ENCODE data around the gene UMODL1. TPM values are rescaled to one million over a fixed set of nuclear protein-coding genes. Genes with fewer than 3 reads are reported as not detected.

Gene UMODL1
- total RNA-seq, 1 donor from 2014 or later = 0.49 TPM

DNA sequence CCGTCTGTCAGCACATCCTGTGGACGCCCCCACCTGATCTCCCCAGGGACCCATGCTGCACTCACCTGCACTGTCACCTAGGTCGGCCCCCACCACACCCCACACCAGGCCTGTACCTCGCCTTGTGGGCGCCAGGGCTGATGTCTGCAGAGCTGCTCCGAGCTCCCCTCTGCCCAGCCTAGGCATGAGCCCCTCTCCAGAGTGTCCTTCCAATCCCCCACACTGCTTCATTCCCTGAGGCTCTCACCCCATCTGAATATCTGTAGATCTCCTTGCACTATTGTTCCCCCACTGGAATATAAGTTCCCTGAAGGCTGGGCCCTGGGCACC, 12.2 kb downstream of the UMODL1 start:
- Histone ChIP-seq H3K36me3 (no peaks in the 10 kb centered on the region), H3K9me3 (no peaks in the 10 kb centered on the region), H3K4me3 (no peak overlapping the region), H3K4me1 (no peaks in the 10 kb centered on the region), H3K27ac (no peak overlapping the region), H3K27me3 (no peaks in the 10 kb centered on the region)
- DNase-seq (no peak), ATAC-seq (no peak)
- TF ChIP-seq, protein P1, sequence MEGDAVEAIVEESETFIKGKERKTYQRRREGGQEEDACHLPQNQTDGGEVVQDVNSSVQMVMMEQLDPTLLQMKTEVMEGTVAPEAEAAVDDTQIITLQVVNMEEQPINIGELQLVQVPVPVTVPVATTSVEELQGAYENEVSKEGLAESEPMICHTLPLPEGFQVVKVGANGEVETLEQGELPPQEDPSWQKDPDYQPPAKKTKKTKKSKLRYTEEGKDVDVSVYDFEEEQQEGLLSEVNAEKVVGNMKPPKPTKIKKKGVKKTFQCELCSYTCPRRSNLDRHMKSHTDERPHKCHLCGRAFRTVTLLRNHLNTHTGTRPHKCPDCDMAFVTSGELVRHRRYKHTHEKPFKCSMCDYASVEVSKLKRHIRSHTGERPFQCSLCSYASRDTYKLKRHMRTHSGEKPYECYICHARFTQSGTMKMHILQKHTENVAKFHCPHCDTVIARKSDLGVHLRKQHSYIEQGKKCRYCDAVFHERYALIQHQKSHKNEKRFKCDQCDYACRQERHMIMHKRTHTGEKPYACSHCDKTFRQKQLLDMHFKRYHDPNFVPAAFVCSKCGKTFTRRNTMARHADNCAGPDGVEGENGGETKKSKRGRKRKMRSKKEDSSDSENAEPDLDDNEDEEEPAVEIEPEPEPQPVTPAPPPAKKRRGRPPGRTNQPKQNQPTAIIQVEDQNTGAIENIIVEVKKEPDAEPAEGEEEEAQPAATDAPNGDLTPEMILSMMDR (IDR thresholded peaks at IDR 0.05) = no peak
- intact Hi-C loops (cut with DNase I) = no loop called here

DNA sequence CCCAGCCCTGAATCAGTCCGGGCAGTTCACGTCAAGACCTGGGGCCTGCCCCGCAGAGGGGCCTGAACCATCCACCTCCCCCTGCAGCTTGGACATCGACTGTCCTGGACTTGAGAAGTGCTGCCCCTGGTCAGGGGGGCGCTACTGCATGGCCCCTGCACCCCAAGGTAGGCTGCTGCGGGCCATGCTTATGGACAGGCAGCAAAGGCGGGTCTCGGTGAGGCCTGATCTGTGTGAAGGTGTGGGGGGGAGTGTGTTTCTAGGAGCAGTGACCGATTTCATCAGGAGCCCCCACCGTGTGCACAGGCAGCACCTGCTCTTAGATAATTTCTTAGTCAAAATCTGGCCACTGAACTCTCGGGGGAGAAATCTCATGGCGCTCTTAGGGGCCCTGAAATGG, 13.0 kb downstream of the UMODL1 start:
- Histone ChIP-seq H3K4me3 (no peak overlapping the region), H3K9me3 (no peaks in the 10 kb centered on the region), H3K27ac (no peak overlapping the region), H3K4me1 (no peaks in the 10 kb centered on the region), H3K36me3 (no peaks in the 10 kb centered on the region), H3K27me3 (no peaks in the 10 kb centered on the region)
- intact Hi-C loops (cut with DNase I) = no loop called here
- DNase-seq (no peak), ATAC-seq (no peak)
- TF ChIP-seq, protein P1 (IDR thresholded peaks at IDR 0.05) = no peak

DNA sequence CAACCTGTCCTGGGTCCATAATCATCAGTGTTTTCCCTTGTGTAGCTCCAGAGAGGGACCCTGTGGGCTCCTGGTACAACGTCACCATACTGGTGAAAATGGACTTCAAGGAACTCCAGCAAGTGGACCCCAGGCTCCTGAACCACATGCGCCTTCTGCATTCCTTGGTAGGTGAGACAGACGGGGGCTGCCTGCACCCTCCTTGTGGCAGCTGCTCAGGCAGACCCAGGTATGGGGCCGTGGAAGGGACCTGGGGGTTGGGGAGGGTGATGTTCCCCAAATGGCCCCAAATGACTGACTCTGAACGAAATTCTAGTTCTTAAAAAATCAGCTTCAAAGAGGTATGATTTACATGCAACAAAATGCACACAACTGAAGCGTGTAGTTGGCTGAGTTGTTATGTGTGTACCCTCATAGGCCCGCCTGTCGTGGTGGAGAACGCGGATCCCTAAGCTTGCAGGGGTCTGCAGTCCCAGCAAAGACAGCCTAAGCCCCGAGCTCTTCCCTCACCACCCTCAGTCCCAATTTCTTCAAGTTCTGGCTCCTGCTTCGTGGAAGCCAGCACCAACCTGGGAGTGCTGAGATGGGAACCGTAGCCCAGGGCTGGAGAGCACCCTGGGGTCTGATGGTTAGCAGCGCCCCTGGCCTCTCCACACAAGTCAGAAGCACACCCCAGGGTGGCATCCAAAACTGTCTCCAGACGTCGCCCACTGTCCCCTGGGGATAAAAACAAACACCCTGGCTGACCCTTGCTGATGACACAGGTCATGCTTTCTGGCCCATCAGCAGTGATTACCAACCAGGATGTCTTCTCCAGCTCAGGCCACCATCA, 14.3 kb downstream of the UMODL1 start:
- TF ChIP-seq, protein P1 (IDR thresholded peaks at IDR 0.05) = no peak
- intact Hi-C loops (cut with DNase I) = no loop called here

DNA sequence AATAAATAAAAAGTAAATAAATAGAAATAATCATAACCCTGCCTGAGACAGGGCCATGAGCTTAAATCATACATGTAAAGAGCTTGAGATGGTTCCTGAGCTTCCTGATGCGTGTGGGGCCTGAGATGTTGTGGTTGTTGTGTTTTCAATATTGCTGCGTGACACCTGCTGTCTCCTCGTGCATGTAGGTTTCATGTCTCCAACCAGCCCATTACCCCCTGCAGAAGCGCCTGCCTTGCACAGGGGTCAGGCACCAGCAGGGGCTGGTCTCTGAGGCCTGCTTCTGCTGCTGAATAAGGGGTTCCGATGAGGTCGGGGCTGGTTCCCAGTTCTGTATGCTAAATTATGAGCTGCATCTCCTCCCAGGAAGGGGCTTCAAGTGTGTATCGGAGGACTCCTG, 15.9 kb downstream of the UMODL1 start:
- intact Hi-C loops (cut with DNase I) = no loop called here
- ATAC-seq (no peak), DNase-seq (no peak)
- peaks cover 6% of the 10 kb centered on the region for H3K27me3 ChIP-seq
- TF ChIP-seq, protein P1 (IDR thresholded peaks at IDR 0.05) = no peak
- no peak overlapping the region for H3K27ac ChIP-seq
- no peaks in the 10 kb centered on the region for H3K36me3 ChIP-seq
- no peaks in the 10 kb centered on the region for H3K4me1 ChIP-seq
- H3K4me3 ChIP-seq = no peak overlapping the region
- H3K9me3 ChIP-seq = no peaks in the 10 kb centered on the region

More for the DNA sequence above, 14.3 kb downstream of the UMODL1 start:
- Histone ChIP-seq H3K27me3 (no peaks in the 10 kb centered on the region), H3K4me3 (no peak overlapping the region), H3K36me3 (no peaks in the 10 kb centered on the region), H3K27ac (no peak overlapping the region), H3K9me3 (no peaks in the 10 kb centered on the region), H3K4me1 (no peaks in the 10 kb centered on the region)
- DNase-seq (no peak), ATAC-seq (no peak)

DNA sequence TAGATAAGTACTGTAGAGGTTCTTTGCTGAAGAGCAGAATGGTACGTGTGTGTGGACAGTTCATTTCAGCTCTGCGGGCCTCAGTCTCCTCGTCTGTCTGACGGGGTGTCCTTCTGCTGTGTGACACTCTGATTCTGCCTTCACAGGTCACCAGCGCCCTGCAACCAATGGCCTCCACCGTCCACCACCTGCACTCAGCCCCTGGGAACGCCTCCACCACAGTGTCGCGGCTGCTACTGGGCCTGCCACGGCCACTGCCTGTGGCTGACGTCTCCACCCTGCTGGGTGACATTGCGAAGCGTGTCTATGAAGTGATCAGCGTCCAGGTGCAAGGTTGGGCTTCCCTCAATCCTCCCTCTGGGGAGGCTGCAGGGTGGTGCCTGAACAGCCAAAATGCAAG, 17.0 kb downstream of the UMODL1 start:
- intact Hi-C loops (cut with DNase I) = no loop called here
- H3K27ac ChIP-seq = no peak overlapping the region
- ATAC-seq = no peak
- TF ChIP-seq, protein P1 (IDR thresholded peaks at IDR 0.05) = no peak
- no peaks in the 10 kb centered on the region for H3K9me3 ChIP-seq
- H3K27me3 ChIP-seq = peaks cover 8% of the 10 kb centered on the region
- H3K36me3 ChIP-seq = no peaks in the 10 kb centered on the region
- no peaks in the 10 kb centered on the region for H3K4me1 ChIP-seq
- H3K4me3 ChIP-seq = no peak overlapping the region
- no peak for DNase-seq
